PFSK-1 (cell line): ENCODE results near the gene C5orf34.

ENCODE experiments used
- FOXP2 ChIP-seq: optimal IDR thresholded peaks from 2 replicates; pipeline ENCODE3; 2011; ENCODE audit warnings: borderline replicate concordance, control low read depth, inconsistent platforms; ENCODE audit not compliant: insufficient read depth; ENCODE audit errors: extremely low read length, extremely low read depth
- POLR2AphosphoS5 ChIP-seq: IDR thresholded peaks from 2 replicates; pipeline ENCODE4 v1.6.1; 2012; ENCODE audit warnings: low read depth, mild to moderate bottlenecking, control low read depth, low read length, moderate library complexity
- REST ChIP-seq, 2 experiments: IDR thresholded peaks; 2 replicates each; pipeline versions ENCODE4 v1.6.1 to v1.8.0; 2011 to 2012; ENCODE audit warnings: low read depth in 2 of 2, low read length in 2 of 2, control low read depth in 1 of 2, inconsistent platforms in 1 of 2, mild to moderate bottlenecking in 1 of 2, moderate library complexity in 1 of 2; ENCODE audit not compliant: insufficient read depth in 1 of 2
- SIN3A ChIP-seq: IDR thresholded peaks from 2 replicates; pipeline ENCODE4 v1.6.1; 2012; ENCODE audit warnings: mild to moderate bottlenecking, low read length, moderate library complexity, borderline replicate concordance; ENCODE audit not compliant: insufficient read depth
- TAF1 ChIP-seq: IDR thresholded peaks from 2 replicates; pipeline ENCODE4 v1.6.1; 2012; ENCODE audit warnings: low read length, control low read depth, borderline replicate concordance; ENCODE audit not compliant: insufficient read depth

C5orf34 gene

GRCh38 chr5:43556857-43557542 is 42.1 kb upstream of the C5orf34 start, which contains the start of gene PAIP1:
Gene PAIP1 (minus strand): TSS chr5:43557077. CDS start chr5:43556846, 231 bp downstream.
- TF ChIP-seq FOXP2 = peak; percentile 60
- peak; percentile 64 for TF ChIP-seq POLR2AphosphoS5
- no peak for TF ChIP-seq REST (IDR thresholded peaks at IDR 0.05; ENCODE audit: insufficient read depth in 1 of 2, low read depth in 2 of 2, low read length in 2 of 2)
- peak; percentile 63; the same call in 1 of the 2 replicates for TF ChIP-seq TAF1
- 0 out of 2 replicates have a peak, but pooled peaks have one; percentile 9 for TF ChIP-seq SIN3A

- TF ChIP-seq SIN3A = no peak
- no peak for TF ChIP-seq FOXP2
- TF ChIP-seq REST (IDR thresholded peaks at IDR 0.05; ENCODE audit: insufficient read depth in 1 of 2, low read depth in 2 of 2, low read length in 2 of 2) = no peak
- TF ChIP-seq TAF1 = no peak
- no peak; the same call in 1 of the 2 replicates for TF ChIP-seq POLR2AphosphoS5
These were observed 41.1 kb upstream of the C5orf34 start for GRCh38 chr5:43555895-43556606.

GRCh38 chr5:43554497-43554896 is 39.5 kb upstream of the C5orf34 start:
- TF ChIP-seq REST (IDR thresholded peaks at IDR 0.05; ENCODE audit: insufficient read depth in 1 of 2, low read depth in 2 of 2, low read length in 2 of 2) = no peak
- no peak for TF ChIP-seq SIN3A
- no peak for TF ChIP-seq POLR2AphosphoS5
- TF ChIP-seq FOXP2 = no peak
- TF ChIP-seq TAF1 = no peak

- TF ChIP-seq SIN3A (no peak), REST (IDR thresholded peaks at IDR 0.05; ENCODE audit: insufficient read depth in 1 of 2, low read depth in 2 of 2, low read length in 2 of 2) (no peak), POLR2AphosphoS5 (no peak), FOXP2 (no peak), TAF1 (no peak)
These were observed 38.4 kb upstream of the C5orf34 start for GRCh38 chr5:43553381-43553780.
